Posterior cingulate gyrus (tissue), 11 donors: ENCODE measurements around the gene ZDHHC5.

Experiments used
- DNase-seq, 10 donors: peaks; one replicate each; pipeline versions ENCODE4 v3.0.0 to v3.0.0-alpha.2; 2020 to 2021; ENCODE audit warnings: mixed read lengths in 3 of 10
- intact Hi-C: fragments of 100-400 bp; cut with DNase I; formaldehyde crosslinking; loops from one replicate; pipeline ENCODE4 v1.15.1; 2023

Gene ZDHHC5, protein sequence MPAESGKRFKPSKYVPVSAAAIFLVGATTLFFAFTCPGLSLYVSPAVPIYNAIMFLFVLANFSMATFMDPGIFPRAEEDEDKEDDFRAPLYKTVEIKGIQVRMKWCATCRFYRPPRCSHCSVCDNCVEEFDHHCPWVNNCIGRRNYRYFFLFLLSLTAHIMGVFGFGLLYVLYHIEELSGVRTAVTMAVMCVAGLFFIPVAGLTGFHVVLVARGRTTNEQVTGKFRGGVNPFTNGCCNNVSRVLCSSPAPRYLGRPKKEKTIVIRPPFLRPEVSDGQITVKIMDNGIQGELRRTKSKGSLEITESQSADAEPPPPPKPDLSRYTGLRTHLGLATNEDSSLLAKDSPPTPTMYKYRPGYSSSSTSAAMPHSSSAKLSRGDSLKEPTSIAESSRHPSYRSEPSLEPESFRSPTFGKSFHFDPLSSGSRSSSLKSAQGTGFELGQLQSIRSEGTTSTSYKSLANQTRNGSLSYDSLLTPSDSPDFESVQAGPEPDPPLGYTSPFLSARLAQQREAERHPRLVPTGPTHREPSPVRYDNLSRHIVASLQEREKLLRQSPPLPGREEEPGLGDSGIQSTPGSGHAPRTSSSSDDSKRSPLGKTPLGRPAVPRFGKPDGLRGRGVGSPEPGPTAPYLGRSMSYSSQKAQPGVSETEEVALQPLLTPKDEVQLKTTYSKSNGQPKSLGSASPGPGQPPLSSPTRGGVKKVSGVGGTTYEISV

DNA sequence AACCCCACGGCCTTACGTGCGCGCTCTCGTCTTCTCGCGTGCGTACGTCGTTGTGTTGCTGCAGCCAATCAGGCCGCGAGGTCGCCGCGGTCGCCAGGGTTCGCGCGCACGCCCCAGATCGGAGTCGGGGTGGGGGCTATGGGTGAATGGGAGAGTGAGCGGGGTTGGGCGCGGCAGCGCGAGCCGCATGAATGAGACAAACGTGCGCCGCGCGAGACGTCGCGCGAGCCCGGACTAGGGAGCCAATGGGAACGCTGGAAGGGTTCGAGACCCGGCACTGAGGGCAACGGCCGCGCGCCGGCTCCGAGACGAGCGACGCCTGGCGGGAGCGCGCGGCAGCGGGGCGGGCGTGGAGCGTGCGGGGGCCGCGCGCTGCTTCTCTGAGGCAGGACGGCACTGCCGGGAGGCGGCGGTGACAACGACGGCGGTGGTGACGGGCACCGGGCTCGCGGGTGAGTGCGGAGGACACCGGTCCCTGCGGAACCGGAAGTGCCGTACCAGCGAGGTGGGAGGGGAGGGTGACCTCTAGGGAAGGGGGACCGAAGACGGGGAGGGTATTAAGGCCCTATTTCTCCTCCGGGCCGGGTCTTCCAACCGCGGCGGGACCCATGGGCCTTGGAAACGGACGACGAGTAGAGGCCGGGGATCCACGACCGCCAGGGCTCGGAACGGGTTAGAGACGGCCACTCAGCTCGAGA is at the start of gene ZDHHC5:
Gene ZDHHC5 (plus strand): TSS at position 379 of the 698 bp plus-strand sequence. CDS start 4,977 bp downstream, outside the sequence.
- intact Hi-C loops: loop anchor here (1.0 to 2.0 kb wide), 3 partner anchors 11 to 132 kb away; partner anchors contain the start of genes CLP1, MED19 and TMX2
- DNase-seq: peak; percentile 98 to 100 (median 100)

DNA sequence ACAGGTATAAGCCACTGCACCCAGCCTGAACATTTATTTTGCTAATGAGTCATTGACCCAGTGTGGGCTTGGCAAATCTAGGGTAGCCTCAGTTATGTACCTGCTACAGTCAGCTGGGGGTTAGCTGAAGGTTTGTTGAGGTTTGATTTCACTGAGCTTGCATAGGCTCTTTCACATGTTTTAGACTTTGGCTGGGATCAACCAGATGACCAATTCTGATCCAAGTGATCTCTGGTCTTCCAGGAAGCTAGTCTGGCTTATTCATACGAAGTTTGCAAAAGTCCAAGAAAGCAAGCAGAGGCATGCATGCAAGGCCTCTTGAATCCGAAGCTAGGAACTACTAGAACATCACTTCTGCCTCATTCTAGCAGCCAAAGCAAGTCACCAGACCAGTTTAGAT is 49.5 kb upstream of the ZDHHC5 start:
- DNase-seq: no peak
- intact Hi-C loops: no loop called here

DNA sequence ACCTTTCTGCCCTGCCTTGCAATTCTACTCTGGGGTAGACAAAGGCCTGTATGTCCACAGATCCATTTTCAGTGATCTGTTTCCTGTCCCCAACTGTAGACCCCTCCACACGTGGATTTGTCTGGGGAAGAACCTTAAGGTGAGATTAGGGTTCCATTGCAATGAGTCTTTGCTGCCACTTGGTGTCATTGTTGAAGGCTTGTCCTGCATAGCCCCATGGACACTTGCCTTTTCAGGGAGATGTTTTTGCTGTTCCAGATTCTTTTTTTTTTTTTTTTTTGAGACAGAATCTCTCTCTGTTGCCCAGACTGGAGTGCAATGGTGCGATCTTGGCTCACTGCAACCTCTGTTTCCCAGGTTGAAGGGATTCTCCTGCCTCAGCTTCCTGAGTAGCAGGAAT is 48.6 kb upstream of the ZDHHC5 start:
- intact Hi-C loops: no loop called here
- no peak for DNase-seq

DNA sequence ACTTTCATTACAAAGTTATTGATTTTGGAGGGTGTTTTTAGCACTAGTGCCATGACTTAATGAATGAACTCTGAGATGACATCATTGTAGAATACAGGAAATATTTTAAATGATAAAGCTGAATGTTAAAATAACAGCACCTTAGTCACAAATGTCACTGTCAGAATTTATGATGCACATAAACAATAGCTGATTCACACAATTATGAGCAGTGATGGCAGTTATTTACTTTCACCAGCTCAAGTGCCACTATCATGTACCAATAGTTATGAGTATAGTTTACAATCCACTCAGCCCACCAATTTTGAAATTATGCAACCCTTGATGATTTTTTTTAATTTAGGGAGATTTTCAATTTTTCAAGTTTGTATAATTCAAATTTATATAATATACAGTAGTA is 47.4 kb upstream of the ZDHHC5 start:
- intact Hi-C loops: no loop called here

DNA sequence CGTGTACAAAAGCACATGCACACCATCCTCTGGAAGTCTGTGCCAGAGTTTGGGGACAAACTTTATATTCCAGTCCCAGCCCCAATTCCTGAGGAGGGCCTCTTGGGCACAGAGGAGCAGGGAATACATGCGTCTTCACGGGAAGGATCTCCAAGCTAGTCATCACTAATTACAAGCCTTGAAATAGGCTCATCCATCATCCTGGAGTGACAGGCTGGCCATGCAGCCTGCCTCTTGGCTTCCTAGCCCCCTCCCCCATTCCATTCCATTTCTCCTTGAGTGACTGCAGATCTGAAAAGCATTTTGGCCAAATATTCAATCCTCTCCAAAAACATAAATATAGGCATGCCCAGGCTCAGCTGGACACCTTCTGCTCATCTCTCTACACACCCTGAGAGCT is 45.7 kb upstream of the ZDHHC5 start:
- no peak for DNase-seq
- intact Hi-C loops: no loop called here

More for the DNA sequence above, 47.4 kb upstream of the ZDHHC5 start:
- DNase-seq: no peak

DNA sequence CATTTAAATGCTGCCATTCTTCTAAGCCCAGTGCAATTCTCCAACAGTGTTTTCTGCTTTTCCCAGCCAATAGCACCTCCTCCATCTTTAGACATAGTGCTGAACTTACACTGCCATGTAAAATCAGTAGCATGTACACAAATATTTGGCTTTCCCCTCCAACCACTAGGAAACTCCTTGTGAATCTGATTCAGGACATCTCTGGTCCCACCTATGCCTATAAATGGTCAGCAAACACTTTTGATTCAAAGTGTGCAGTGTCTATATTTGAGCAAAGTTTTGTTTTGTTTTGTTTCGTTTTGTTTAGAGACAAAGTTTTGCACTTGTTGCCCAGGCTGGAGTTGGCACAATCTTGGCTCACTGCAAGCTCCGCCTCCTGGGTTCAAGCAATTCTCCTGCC is 43.0 kb upstream of the ZDHHC5 start:
- DNase-seq: no peak
- intact Hi-C loops: no loop called here

DNA sequence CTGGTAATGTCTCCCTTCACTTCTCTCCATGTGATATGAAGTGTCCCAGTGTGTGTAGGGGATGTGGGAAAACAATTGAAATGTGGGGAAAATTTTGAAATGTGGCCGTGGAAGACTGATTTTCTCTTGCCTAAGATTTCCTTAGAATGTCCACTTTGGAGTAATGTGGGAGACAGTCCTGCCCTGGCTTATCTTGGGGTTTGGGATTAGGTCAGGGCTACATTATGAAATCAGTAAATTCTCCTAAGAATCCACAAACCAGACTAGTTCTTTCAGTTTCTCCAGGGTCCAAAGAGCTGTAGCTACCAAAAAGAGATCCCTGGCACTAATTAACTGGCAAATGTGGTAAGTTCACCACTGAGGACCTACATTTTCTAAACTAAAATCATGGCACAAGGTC is 41.0 kb upstream of the ZDHHC5 start:
- intact Hi-C loops: no loop called here

DNA sequence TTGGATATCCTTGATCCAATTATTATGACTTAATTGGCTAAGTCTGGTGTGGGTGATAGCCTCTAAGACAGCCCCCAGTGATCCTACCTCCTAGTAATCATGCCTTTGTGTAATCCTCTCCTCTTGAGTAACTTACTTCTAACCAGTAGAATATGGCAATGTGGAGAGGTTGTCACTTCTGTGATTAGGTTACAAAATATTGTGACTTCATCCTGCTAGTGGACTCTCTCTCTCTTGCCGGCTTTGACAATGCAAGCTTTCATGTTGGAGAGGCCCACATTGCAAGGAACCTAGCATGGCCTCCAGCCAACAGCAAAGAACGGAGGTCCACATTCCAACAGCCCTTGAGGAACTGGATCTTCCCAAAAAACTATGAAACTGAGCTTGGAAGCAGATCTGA is 37.7 kb upstream of the ZDHHC5 start:
- intact Hi-C loops: no loop called here
- DNase-seq: no peak

More for the DNA sequence above, 41.0 kb upstream of the ZDHHC5 start:
- no peak for DNase-seq

DNA sequence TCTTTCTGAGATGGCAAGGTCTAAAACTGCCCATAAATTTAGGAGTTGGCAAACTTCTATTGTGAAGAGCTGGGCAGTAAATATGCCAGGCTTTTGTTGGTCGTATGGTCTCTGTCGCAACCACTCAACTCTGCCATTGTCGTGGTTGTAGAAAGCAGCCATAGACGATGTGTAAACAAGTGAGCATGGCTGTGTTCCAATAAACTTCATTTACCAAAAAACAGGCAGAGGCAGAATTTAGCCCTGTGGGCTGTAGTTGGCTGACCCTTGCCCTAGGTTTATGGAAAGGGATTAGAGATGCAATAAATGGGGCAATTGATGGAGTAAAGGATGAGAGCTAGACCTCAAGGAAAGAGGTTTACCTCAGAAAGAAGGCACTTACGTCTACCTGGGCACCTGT is 35.8 kb upstream of the ZDHHC5 start:
- intact Hi-C loops: no loop called here
- no peak for DNase-seq

DNA sequence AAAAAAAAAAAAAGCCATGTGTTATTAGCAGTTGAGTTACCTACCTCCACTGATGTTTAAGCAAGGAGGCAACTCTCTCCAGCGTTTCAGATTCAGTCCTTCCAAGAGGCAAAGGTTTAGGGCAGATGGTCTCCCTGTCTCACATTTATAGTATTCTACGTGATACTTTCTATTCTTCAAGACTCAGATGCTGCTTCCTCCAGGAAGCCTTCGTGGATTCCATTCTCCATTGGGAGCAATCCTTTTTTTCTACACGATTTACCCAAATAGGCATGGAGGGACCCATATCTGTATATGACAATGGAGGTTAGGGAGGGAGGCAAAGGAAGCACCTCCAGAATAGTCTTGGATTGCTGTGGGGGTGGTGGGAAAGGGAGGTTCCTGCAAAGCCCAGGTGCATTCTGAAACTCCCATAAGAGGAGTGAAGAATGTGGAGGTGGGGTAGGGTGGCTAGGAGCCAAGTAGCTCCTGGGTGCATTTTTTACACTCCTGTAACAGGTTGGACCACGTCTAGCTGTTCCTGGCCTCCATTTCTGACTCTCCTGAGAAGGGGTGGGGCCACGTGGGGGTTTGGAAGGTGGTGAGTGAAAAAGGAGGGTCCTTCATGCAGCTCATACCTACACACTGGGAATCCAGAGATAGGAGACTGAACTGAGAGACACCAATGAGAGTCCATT is 34.4 kb upstream of the ZDHHC5 start:
- intact Hi-C loops: no loop called here
- no peak for DNase-seq

DNA sequence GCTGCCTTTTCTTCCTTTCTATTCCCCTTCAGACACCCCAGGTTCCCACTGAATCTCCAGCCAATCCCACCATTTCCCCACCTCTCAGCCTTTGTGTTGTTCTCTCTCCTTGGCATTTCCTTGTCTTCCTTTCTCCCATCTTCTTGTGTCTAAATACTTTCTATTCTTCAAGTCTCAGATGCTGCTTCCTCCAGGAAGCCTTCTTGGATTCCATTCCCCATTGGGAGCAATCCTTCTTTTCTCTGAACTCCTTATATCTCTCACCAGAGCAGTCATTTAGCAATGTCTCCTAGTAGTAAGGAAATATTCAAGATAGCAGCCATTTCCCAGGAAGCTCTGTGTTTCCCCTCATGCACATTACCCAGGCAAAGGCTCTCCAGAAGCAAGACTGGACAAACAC is 33.6 kb upstream of the ZDHHC5 start:
- intact Hi-C loops: no loop called here

DNA sequence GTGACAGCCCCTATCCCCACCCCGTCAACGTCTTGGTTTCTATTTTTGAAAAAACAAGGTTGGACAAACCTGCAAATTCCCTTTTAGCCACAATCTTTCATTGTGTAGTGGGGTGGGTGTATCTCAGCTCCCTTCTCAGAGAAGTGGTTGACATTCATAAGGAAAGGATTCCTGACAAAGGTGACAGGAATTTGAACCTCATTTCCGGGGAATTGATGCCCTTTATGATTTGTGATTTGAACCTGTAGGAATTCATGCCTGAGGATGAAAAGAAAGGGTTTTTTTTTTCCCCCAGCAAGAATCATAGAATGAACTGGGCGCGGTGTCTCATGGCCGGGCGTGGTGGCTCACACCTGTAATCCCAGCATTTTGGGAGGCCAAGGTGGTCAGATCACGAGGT is 32.7 kb upstream of the ZDHHC5 start:
- no peak for DNase-seq
- intact Hi-C loops: no loop called here

More for the DNA sequence above, 33.6 kb upstream of the ZDHHC5 start:
- no peak for DNase-seq

DNA sequence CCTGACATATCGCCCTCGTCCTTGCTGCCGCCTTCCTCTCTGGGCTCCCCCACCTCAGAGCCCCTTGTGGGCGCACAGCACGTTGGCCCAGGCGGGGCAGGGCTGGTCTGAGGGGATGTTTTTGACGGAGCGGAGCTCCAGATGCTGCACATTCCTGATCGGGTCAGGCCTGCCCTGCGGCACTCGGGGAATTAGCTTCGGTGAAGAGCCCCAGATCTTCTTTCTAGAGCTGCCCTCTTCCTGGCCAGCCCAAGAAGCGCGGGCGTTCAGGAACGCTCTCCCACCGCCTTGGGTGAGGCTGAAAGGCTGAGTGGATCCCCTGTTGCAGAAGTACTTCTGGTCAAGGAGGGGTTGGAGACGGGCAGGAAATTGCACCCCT is 30.3 kb upstream of the ZDHHC5 start:
- intact Hi-C loops: no loop called here
- DNase-seq: peak in 1 of 10 donors; percentile 77

DNA sequence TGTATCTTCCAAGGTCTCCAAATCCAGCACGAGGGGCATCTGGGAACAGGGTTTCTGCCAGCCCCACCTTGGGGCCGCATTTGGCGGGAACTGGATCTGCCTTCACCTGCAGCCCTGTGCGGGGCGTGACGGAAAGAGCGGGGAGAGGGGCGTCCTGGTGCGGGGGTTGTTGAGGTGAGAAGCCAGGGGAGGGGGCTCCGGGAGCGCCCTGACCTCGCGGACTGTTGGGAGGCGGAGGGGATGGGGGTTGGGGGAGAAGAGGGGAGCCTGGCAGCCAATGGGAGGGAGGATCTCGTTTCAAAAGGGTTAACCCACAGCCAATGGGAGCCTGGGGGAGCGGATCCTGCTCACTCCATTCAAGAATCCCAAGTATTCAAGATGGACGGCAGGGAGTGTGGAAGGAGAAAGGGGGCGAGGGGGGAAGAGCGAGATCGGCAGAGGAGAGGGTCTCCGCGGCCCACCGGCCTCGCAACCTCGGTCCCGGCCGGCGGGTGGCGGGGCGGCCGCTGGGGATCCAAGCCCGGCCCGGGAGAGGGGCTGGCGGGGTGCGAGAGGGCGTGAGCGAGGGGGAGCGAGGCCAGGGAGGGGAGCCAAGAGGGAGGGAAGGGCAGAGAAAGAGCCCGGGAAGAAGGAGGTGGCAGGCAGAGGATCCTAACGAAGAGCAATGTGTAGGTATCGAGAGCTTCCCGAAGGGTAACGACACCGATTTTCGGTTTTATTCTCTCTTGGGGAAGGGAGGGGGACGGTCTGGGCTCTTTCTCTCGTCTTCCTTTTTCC is 29.7 kb upstream of the ZDHHC5 start:
- DNase-seq: peak; percentile 40 to 96 (median 74)
- intact Hi-C loops: no loop called here

DNA sequence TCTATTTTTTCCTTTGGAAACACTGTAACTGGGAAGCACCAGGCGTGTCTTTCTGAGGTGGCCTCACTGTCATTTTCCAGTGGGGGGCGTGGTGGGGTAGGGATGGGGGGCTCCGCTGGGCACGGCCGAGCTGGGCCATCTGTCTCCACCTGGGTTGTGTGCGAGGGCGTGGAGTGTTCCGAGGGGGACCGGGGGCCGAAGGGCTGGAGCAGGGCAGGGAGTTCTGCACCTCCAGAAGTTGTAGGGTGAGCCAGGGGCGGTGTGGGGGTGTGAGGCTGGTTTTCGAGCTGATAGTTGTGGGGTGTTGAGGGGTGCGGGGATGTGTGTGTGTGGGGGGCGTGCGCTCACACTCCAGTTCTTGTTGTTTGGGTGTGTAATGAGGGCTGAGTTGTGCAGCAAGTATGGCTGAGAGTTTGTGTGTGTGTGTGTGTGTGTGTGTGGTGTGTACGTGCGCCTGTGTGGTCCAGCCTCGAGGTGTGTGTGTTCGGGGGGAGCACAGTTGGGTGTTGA is 29.0 kb upstream of the ZDHHC5 start:
- intact Hi-C loops: no loop called here

DNA sequence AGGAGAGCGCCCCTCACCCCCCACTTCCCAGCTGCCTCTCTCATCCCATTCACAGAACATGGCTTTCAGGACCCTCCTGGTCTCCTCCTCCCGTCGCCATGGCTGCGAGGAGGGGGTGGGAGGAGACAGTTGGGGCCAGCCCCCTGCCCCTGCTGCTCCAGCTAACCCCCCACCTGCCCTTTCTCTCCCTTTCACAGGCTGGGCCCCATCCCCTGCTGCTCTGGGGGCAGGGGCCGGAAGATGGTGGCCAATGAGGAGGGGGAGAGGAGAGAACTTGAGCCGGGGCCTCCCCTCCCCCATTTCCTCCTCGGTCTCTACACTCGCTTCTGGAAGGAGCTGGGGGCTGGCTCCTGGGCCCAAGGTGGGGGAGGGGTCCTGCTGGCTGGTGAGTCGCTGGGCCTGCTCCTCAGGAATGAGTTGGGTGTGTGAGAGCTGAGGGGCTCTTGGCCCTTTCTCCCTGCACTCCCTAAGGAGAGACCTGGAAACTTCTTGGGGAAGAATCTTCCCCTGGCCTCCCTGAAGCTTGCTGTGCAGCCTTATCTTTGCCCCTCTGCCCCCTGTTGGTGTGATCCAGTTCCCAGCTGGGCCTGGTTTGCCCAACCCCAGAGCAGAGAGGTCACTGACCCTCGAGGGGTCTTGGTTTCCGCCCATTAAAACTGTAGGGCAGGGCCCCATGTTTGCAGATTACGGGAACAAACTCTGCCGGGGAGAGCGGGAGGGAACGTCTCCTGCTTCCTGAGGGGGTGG is 28.4 kb upstream of the ZDHHC5 start:
- intact Hi-C loops: loop anchor here (5.0 kb wide), 1 partner anchor 182 kb away; no protein-coding TSS in a partner anchor
- no peak for DNase-seq

More for the DNA sequence above, 29.0 kb upstream of the ZDHHC5 start:
- no peak for DNase-seq

DNA sequence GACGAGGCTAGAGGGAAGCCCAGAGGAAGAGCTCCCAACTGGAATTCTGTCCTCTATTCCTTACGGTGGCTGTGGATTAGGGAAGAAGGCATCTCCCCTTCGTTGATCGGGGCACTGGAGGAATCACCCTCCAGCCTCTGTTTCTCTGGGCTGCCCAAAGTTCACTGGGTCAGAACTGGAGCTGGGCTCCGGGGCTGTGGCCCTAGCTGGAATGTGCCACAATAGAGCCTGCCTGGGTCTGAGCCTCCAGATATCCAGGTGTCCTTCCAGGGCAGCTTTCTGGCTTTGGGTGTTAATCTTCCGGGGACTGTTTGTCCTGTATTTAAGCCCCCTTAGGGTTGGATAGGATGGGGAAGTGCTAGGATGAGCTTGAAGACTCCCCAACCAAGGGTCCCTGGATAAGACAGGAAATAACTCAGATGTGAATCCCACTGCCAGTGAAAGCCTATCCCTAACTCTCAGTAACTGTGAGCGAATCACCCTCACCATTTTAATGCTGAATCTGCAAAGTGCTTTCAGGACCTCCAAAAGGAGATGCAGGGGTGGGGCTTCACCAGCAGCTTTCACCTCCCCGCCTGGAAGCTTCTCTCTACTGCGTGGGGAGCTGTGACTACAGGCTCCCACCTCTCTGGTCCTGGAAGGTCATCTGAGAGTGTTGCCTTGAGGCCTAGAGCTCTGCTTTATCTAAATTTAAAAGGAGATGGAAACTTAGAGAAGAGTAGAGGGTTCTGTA is 27.7 kb upstream of the ZDHHC5 start:
- intact Hi-C loops: loop anchor here (5.0 kb wide), 1 partner anchor 183 kb away; no protein-coding TSS in a partner anchor
- DNase-seq: no peak
